Stimulated activated naive CD8-positive, alpha-beta T cell treated with anti-CD3 and anti-CD28 coated beads, Interleukin-15, amount 100 ng/mL, for 72 hours (primary cell): ENCODE results near the gene TTC28.

ENCODE experiments used
- ATAC-seq: fragments of 150-1000 bp; cut with Tn5 transposase; 2 replicates; pipeline ENCODE4 v1.10.0; 2021; ENCODE audit warnings: mild to moderate bottlenecking, moderate library complexity
- DNase-seq, 2 donors: peaks; one replicate each; pipeline ENCODE4 v3.0.0; 2021 to 2022
- H3K27ac Mint-ChIP-seq, 2 donors: one replicate each; pipeline ENCODE4 v1.8.0; 2022; ENCODE audit warnings: mild to moderate bottlenecking in 2 of 2, mixed read lengths in 2 of 2, moderate library complexity in 2 of 2
- H3K27me3 Mint-ChIP-seq: one replicate; pipeline ENCODE4 v1.8.0; 2022; ENCODE audit warnings: mixed read lengths
- H3K4me1 Mint-ChIP-seq: one replicate; pipeline ENCODE4 v1.8.0; 2022; ENCODE audit warnings: mild to moderate bottlenecking, mixed read lengths
- H3K4me3 Mint-ChIP-seq, 2 donors: one replicate each; pipeline ENCODE4 v1.8.0; 2022; ENCODE audit warnings: mild to moderate bottlenecking in 2 of 2, mixed read lengths in 2 of 2, moderate library complexity in 1 of 2
- H3K9me3 Mint-ChIP-seq, 2 donors: one replicate each; pipeline ENCODE4 v1.8.0; 2022; ENCODE audit warnings: mixed read lengths in 2 of 2

TTC28 gene

DNA sequence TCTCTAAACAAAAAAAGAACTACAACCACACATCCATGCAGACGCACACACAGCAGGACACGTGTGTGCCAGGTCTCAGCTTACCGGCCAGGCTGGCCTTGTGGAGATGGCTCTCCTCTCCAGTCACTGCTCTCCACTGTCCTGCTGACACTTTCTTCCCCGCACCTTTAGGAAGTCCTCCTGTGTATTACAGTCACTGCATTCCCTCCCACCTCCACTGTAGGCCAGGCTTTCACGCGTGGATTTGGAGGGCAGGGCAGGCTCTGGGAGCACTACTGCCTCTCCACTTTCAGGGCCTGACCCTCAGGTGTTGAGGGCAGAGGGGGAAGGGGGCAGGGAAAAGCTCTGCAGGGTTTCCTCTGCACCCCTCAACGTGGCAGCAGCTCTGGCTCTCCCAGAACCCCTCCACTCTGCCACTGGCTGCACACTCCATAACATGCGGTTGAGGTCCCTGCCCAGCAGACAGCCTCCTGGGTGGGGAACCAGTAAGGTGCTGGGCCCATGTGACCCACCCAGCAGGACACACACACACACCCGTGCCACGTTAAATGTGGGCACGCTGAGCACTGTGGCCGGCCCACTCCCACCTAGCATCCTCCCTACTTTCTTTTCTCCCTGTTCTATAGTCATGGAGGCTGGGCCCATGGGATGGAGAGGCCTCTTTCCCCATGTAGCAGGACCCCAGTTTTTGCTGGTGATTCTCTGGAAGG, 653.6 kb downstream of the TTC28 start:
- Mint-ChIP-seq H3K27me3 (no peaks in the 10 kb centered on the region), H3K9me3 (no peaks in the 10 kb centered on the region), H3K4me1 (no peaks in the 10 kb centered on the region), H3K4me3 (no peak overlapping the region), H3K27ac (peak overlapping the region in 1 of 2 donors; percentile 78)
- DNase-seq (no peak), ATAC-seq (no peak)

DNA sequence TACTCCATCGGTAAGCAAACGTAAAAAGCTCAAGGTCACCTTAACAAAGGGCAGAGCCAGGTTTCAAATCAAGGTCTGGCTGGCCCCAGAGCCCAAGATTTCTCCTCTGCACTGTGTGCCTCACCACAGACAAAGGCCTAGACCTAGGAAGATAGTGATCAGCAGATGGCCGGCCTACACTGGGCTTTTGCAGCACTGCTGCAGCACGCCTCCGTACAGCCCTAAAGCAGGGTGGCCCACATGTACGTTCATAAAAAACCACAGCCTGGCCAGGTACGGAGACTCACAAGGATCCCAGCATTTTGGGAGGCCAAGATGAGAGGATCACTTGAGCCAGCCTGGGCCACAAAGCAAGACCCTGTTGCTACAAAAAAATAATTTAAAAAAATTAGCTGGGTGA, 654.3 kb downstream of the TTC28 start:
- ATAC-seq, result no peak
- no peak overlapping the region for H3K4me3 Mint-ChIP-seq

DNA sequence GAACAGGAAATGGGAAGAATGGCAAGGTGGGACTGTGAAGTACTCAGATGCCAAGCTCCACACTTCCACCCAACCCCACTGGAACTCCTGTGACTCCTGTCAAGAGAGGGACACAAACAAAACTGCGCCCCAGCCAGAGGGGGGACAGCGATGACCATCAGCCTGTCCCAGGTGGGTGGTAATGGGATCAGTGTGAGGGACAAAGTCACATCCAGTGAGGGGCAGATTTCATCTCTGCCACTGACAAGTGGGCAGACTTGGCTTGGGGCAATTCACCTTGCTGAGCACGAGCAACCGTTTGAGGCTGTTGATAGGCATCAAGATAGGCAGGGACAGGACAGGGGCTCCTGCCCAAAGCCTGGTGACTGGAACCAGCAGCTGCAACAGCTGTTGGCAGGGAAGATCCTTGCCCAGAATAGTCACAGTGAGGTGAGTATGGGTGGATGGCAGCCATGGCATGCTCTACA, 655.2 kb downstream of the TTC28 start:
- H3K9me3 Mint-ChIP-seq, result no peaks in the 10 kb centered on the region
- H3K4me1 Mint-ChIP-seq, result peaks cover 9% of the 10 kb centered on the region
- no peak overlapping the region for H3K4me3 Mint-ChIP-seq
- H3K27ac Mint-ChIP-seq, result peak overlapping the region in 1 of 2 donors; percentile 34
- no peaks in the 10 kb centered on the region for H3K27me3 Mint-ChIP-seq
- ATAC-seq (no peak), DNase-seq (peak in 1 of 2 donors; percentile 4)

More for the DNA sequence above, 654.3 kb downstream of the TTC28 start:
- no peaks in the 10 kb centered on the region for H3K9me3 Mint-ChIP-seq
- no peak for DNase-seq
- H3K27ac Mint-ChIP-seq, result no peak overlapping the region
- no peaks in the 10 kb centered on the region for H3K27me3 Mint-ChIP-seq
- H3K4me1 Mint-ChIP-seq, result peaks cover under 1% of the 10 kb centered on the region

DNA sequence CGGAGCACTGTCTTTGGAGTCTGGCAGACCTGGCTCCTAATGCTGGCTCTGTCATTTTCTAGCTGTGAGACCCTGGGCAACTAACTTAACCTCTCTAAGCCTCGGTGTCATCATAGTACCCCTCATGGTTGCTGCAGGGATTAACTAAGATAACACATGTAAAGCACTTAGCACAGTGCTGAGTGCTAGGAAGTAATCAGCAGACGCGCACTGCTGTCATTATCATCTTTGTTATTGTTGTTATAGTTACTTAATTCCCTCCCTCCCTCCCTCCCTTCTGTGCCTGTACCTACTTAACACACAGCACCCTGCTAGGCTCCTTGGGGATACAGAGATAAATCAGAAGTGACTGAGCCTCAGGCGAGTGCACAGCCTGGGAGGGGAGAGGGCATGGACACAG, 655.9 kb downstream of the TTC28 start:
- Mint-ChIP-seq H3K4me1 (peaks cover 9% of the 10 kb centered on the region), H3K27me3 (no peaks in the 10 kb centered on the region), H3K4me3 (no peak overlapping the region), H3K9me3 (no peaks in the 10 kb centered on the region), H3K27ac (no peak overlapping the region)
- ATAC-seq (no peak), DNase-seq (no peak)

DNA sequence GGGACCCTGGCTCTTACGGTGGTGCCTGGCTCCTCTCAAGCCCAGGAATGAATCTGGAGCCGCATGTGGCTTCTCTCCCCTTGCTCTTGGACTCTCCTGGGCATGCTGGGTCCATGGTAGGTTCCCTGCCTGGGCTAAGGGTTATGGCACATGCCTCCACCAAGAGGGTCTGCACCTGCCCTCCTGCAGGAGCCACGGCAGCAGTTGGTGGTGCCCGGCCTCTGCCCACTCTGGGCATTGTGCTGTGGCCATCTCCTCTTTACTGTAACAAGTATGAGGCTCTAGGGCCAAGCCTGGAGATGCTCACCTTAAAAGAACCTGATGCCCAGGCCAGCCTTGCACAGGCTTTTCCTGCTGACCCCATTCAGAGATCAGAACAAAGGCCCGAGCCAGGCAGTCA, 656.6 kb downstream of the TTC28 start:
- peaks cover 9% of the 10 kb centered on the region for H3K4me1 Mint-ChIP-seq
- DNase-seq (no peak), ATAC-seq (no peak)
- H3K27ac Mint-ChIP-seq, result peak overlapping the region in 1 of 2 donors; percentile 34
- H3K27me3 Mint-ChIP-seq, result no peaks in the 10 kb centered on the region
- no peaks in the 10 kb centered on the region for H3K9me3 Mint-ChIP-seq
- H3K4me3 Mint-ChIP-seq, result no peak overlapping the region

DNA sequence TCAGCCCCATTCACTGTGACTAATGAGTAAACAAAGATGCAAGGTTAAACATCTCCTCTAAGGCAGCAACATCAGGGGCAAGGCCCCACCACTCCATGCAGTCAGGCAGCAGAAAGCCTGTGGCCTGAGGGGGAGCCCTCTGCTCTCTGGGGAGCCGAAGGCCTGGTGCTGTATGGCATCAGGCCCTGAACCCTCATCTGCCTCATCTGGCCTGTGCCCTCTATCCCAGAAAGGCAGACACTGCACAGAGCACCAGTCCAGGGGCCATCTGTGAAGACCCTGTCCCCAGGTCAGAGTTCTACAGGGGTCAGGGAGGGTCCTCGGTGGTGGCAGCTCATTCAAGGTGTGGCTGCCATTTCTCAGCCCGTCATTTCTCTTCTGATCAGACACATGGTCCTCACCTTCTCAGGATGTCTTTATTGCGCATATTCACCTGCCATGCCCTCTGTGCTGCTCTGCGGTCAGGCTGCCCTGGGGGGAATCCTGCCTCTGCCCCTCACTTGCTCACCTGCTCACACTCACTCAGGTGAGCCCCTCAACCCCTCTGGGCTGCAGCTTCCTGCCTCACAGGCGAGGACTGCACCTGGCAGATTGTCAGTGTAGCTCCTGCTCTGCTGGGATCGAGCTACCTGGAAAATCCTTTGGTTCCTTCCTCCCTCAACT, 657.5 kb downstream of the TTC28 start:
- H3K4me3 Mint-ChIP-seq, result no peak overlapping the region
- H3K9me3 Mint-ChIP-seq, result no peaks in the 10 kb centered on the region
- no peaks in the 10 kb centered on the region for H3K27me3 Mint-ChIP-seq
- DNase-seq, result peak in 1 of 2 donors; percentile 4
- no peak for ATAC-seq
- no peak overlapping the region for H3K27ac Mint-ChIP-seq
- H3K4me1 Mint-ChIP-seq, result peaks cover 9% of the 10 kb centered on the region

DNA sequence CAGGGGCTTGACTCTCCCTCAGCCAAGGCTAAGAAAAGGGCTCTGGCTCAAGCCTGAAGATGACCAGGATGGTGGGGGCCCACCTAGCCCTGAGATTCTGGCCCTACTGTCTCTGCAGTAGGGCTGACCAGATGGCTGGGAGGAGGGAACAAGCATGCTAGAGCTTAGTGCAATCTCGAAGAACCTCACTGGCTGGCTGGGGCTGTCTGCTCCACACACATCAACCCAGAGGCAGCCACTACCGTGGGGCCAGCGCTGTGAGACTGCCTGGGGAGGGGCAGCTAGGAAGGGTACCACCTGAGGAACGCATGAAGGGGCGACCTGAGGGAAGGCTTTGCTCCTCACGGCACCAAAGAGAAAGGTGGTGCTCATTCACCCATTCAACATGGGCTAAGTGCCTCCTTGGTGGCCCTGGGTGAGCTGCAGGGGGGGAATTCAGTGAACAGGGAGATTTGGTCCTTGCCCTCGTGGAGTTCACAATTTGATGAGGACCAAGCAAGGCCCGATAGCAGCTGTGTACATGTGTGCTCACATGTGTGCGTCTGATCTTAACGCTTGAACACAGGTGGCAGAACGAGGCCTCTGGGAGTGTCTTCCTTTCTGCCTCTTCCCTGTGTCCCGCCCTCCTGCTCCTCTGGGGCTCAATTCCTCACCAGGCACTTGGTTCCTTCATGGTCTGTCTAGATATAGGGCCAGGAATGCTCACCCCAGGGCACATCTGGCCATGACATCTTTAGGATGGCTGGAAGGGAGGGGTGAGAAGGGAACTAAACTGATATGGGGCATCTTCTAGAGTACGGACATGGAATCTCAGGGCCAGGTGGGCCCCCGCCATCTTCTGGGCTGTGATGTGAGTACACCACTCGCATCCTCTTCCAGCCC, 658.3 kb downstream of the TTC28 start:
- no peaks in the 10 kb centered on the region for H3K9me3 Mint-ChIP-seq
- DNase-seq (peak in 1 of 2 donors; percentile 3), ATAC-seq (no peak)
- H3K27ac Mint-ChIP-seq, result peak overlapping the region in 1 of 2 donors; percentile 90
- peaks cover 9% of the 10 kb centered on the region for H3K4me1 Mint-ChIP-seq
- no peak overlapping the region for H3K4me3 Mint-ChIP-seq
- H3K27me3 Mint-ChIP-seq, result no peaks in the 10 kb centered on the region

DNA sequence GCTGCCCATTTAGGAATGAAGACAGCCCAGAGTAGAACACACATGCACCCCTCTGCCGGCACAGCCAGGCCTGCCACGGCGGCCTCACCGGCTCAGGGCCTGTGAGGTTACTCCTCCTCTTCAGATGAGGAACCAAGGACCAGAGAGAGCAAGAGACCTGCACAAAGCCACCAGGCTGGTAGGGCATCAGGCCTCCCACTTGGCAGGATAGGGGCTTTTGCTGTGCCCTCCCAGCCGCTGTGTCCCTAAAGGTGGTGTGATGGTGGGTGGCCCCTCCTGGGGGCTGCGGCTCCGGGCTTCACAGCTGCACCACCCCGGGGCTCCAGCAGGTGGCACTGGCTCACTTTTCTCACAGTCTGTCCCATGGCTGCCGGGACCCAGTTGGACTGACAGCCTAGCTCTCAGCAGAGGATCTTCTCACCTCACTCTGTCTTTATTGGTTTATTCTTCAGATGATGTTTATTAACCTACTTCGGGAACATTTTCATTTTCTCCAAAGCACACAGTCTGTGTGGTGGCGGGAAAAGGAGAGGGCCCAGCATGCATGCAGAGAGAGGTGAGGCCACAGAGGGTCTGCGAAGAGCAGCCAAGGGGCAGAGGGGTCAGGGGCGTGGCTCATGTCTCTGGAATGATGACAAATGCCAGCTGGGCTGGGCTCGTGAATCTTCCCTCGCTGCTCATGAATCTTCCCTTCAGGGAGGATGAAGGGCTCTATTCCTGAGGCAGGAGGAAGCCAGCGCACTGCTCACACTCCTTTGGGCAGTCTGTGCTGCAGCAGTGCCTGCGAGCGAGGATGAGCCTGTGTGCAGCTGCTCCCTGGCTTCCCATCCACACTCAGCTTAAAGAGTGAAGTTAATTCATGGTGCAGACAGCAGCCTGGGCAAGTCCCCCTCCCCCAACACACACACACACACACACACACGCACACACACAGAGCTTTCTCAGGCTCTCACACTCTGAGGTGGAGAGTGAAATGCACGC, 659.5 kb downstream of the TTC28 start:
- no peak overlapping the region for H3K4me3 Mint-ChIP-seq
- peak; percentile 63 to 67 for DNase-seq
- H3K9me3 Mint-ChIP-seq, result no peaks in the 10 kb centered on the region
- H3K27ac Mint-ChIP-seq, result peak overlapping the region in 1 of 2 donors; percentile 63
- H3K27me3 Mint-ChIP-seq, result no peaks in the 10 kb centered on the region
- ATAC-seq, result peak; percentile 84
- H3K4me1 Mint-ChIP-seq, result peaks cover 9% of the 10 kb centered on the region

DNA sequence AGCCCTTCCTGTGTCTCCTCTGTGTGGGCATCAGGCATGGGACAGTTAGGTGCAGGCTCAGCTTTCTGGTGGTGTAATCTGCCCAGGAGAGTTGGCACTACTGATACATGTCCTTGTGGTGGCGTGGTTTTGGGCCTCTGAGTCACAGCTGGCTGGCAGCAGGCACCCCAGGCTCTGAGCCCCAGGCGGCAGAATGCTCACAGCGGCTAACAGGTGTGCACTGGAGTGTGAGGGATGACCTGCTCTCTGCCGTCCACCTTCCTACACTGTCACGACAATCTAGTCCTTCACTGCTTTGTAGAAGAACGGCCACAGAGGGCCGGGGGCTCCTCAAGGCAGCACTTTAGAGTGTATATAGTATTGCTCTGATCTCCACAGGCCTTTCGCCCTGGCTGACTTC, 660.3 kb downstream of the TTC28 start:
- H3K4me3 Mint-ChIP-seq, result no peak overlapping the region
- peak in 1 of 2 donors; percentile 16 for DNase-seq
- ATAC-seq, result peak; percentile 39

DNA sequence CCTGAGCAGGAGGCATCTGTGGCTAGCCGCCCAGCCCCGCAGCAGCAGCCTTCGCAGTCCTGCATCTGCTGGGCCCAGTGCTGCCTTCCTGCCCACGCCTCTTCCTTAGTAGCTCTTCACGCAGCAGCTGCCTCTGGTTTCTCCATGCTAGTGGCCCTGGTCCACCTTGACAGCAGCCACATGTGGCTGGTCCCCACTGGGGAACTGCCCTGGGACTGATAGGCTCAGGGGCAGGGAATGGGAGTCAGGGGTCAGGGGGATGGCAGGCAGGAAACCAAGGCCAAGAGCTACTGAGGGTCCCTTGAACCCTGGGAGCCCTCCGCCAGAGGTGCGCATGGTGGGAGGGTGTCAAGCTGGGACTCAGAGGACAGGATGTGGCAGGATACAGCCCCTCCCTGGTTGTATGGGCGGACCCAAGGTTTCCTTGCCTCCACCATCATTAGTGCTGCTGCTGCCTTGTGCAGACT, 661.1 kb downstream of the TTC28 start:
- peaks cover 9% of the 10 kb centered on the region for H3K4me1 Mint-ChIP-seq

More for the DNA sequence above, 660.3 kb downstream of the TTC28 start:
- peaks cover 9% of the 10 kb centered on the region for H3K4me1 Mint-ChIP-seq
- H3K27me3 Mint-ChIP-seq, result no peaks in the 10 kb centered on the region
- no peaks in the 10 kb centered on the region for H3K9me3 Mint-ChIP-seq
- no peak overlapping the region for H3K27ac Mint-ChIP-seq

DNA sequence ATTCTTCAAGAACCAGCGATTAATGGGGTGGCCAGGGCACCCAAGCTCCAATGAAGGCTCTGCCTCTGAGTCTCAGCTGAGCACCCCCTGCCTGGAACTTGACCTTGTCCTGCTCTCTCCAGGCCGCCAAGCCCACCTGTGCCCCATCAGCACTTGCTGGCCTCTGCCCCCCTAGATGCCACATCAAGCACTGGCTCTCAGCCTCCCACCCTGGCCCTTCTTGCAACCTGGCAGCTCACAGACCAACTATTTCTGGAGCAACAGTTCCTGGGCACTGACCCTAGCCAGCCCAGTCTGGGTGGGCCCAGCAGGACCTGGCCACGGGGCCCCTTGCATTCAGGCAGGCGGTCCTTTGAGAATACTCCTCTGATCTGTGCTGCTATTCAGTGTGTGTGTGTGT, 661.8 kb downstream of the TTC28 start:
- no peak overlapping the region for H3K27ac Mint-ChIP-seq
- H3K4me3 Mint-ChIP-seq, result no peak overlapping the region

More for the DNA sequence above, 661.1 kb downstream of the TTC28 start:
- Mint-ChIP-seq H3K9me3 (no peaks in the 10 kb centered on the region), H3K27ac (no peak overlapping the region), H3K4me3 (no peak overlapping the region), H3K27me3 (no peaks in the 10 kb centered on the region)
- ATAC-seq (no peak), DNase-seq (no peak)

DNA sequence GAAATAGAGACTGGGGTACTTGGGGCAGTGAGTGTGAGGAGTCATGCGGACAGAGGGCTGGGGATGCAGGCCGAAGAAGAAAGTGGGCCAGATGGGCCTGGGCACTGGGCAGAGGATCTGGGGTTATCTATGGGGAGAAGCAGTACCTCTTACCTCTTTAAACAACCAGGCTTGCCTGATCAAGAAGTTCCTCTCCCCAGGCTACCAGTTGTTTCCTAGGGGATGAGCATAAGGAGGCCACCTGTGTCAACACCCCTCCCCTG, 662.2 kb downstream of the TTC28 start:
- no peak for DNase-seq
- H3K27me3 Mint-ChIP-seq, result no peaks in the 10 kb centered on the region
- peaks cover 9% of the 10 kb centered on the region for H3K4me1 Mint-ChIP-seq
- H3K4me3 Mint-ChIP-seq, result no peak overlapping the region
- no peaks in the 10 kb centered on the region for H3K9me3 Mint-ChIP-seq
- H3K27ac Mint-ChIP-seq, result no peak overlapping the region
- ATAC-seq, result no peak

More for the DNA sequence above, 661.8 kb downstream of the TTC28 start:
- no peaks in the 10 kb centered on the region for H3K27me3 Mint-ChIP-seq
- ATAC-seq (no peak), DNase-seq (no peak)
- H3K9me3 Mint-ChIP-seq, result no peaks in the 10 kb centered on the region
- peaks cover 9% of the 10 kb centered on the region for H3K4me1 Mint-ChIP-seq

DNA sequence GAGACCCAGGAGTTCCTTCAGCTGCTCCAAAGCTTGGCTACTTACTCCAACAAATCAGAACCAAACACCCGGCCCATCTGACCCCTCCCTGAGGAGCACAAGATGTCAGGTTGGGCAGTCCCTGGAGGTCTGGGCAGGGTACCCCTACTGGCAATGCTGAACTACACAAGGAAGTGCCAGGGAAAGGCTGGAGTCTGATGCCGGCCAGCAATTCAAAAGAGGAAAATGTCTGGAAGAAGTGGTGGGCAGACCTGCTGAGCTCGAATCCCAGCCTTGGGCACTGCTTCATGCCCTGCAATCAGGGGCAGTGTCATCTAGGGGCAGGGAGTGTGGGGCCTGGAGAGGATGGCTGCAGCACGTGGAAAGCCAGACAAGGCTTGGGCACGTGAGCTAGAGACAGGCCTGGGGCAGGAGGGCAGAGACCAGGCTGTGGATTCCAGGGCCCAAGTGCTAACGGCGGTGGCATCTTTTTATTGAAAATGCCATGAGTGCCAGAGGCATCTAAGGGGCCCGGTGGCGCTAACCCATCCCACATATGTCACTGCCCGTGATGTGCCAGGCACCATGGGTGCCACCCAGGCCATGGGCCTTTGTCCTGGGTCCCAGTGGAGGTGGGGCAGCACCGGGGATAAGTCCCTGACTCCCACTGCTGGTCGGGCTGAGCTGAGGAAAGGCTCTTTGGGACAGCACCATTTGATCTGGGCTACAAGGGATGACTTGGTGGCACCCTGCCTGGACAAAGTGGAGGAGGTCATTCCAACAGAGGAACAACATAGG, 662.7 kb downstream of the TTC28 start:
- no peak overlapping the region for H3K4me3 Mint-ChIP-seq
- no peaks in the 10 kb centered on the region for H3K27me3 Mint-ChIP-seq
- peaks cover 9% of the 10 kb centered on the region for H3K4me1 Mint-ChIP-seq
- H3K27ac Mint-ChIP-seq, result peak overlapping the region in 1 of 2 donors; percentile 87
- DNase-seq (no peak), ATAC-seq (no peak)
- H3K9me3 Mint-ChIP-seq, result no peaks in the 10 kb centered on the region
